GM23338 (cell line): ENCODE results near the gene MPDU1.

Experiments
- EZH2 ChIP-seq: fragments of 200-600 bp; sonication (generic); IDR thresholded peaks from one replicate; pipeline ENCODE4 v1.8.0; 2017; ENCODE audit warnings: antibody characterized with exemption, mild to moderate bottlenecking, low read depth; ENCODE audit not compliant: unreplicated experiment
- EZH2phosphoT487 ChIP-seq: fragments of 200-600 bp; sonication (generic); IDR thresholded peaks from one replicate; pipeline ENCODE4 v1.8.1; 2018; ENCODE audit warnings: antibody characterized with exemption; ENCODE audit not compliant: unreplicated experiment
- JUNB ChIP-seq: IDR thresholded peaks from one replicate; pipeline ENCODE4 v1.6.1; 2016; ENCODE audit warnings: antibody characterized with exemption; ENCODE audit not compliant: unreplicated experiment
- POLR2AphosphoS5 ChIP-seq: IDR thresholded peaks from 2 replicates; pipeline ENCODE4 v1.6.1; 2016; ENCODE audit warnings: antibody characterized with exemption, low read depth
- TF ChIP-seq, protein P1 (sequence below), 2 experiments: fragments of 200-600 bp in 1 of 2; sonication (generic) in 1 of 2; conservative IDR thresholded peaks; 2 replicates each; pipeline versions ENCODE4 v1.5.1 to v1.6.1; 2016 to 2017; ENCODE audit warnings: antibody characterized with exemption in 2 of 2, low read depth in 2 of 2, mild to moderate bottlenecking in 2 of 2, moderate library complexity in 1 of 2
- TF ChIP-seq, protein P2 (sequence below): IDR thresholded peaks from one replicate; pipeline ENCODE4 v1.6.1; 2018; ENCODE audit warnings: antibody characterized with exemption; ENCODE audit not compliant: unreplicated experiment

DNA sequence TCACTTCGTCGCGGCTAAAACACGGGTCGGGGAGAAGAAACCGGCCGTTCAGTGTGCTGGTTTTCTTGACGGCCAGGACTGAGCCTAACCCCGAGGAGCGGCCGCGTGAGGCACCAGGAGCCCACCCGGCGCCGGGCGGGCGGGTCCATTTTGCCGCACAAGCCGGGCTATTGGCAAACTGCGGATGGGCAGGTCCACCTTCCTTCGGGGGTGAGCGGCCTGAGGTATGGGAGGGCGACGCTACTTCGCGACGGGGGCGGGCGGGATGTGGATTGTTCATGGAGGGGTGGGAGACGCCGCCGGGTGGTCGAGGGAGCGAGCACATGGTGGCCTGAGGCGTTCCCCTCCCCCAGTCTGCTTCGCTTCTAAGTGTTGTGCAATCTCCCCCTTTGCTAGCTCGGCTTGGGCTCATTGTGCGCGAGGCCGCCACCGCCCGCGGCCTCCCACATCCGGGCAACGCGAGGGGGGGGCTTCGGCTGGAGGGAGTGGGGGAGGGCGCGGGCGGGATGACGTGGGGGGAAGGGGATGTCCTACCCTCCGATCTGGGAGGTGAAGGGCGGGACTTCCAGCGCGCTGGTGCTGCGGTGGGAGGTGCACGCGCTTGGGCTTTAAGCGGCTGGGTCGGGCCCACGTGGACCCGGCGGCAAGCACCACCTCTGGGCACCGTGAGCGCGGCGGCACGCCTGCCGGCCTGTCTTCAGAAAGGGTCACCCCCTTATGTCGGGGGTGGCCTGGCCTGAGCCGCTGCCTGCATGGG, 10.2 kb upstream of the MPDU1 start:
- TF ChIP-seq POLR2AphosphoS5 (peak; percentile 45), EZH2 (no peak), EZH2phosphoT487 (no peak), JUNB (no peak)
- TF ChIP-seq, protein P1, sequence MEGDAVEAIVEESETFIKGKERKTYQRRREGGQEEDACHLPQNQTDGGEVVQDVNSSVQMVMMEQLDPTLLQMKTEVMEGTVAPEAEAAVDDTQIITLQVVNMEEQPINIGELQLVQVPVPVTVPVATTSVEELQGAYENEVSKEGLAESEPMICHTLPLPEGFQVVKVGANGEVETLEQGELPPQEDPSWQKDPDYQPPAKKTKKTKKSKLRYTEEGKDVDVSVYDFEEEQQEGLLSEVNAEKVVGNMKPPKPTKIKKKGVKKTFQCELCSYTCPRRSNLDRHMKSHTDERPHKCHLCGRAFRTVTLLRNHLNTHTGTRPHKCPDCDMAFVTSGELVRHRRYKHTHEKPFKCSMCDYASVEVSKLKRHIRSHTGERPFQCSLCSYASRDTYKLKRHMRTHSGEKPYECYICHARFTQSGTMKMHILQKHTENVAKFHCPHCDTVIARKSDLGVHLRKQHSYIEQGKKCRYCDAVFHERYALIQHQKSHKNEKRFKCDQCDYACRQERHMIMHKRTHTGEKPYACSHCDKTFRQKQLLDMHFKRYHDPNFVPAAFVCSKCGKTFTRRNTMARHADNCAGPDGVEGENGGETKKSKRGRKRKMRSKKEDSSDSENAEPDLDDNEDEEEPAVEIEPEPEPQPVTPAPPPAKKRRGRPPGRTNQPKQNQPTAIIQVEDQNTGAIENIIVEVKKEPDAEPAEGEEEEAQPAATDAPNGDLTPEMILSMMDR (conservative IDR thresholded peaks at IDR 0.05; ENCODE audit: low read depth in 2 of 2), result no peak
- TF ChIP-seq, protein P2, sequence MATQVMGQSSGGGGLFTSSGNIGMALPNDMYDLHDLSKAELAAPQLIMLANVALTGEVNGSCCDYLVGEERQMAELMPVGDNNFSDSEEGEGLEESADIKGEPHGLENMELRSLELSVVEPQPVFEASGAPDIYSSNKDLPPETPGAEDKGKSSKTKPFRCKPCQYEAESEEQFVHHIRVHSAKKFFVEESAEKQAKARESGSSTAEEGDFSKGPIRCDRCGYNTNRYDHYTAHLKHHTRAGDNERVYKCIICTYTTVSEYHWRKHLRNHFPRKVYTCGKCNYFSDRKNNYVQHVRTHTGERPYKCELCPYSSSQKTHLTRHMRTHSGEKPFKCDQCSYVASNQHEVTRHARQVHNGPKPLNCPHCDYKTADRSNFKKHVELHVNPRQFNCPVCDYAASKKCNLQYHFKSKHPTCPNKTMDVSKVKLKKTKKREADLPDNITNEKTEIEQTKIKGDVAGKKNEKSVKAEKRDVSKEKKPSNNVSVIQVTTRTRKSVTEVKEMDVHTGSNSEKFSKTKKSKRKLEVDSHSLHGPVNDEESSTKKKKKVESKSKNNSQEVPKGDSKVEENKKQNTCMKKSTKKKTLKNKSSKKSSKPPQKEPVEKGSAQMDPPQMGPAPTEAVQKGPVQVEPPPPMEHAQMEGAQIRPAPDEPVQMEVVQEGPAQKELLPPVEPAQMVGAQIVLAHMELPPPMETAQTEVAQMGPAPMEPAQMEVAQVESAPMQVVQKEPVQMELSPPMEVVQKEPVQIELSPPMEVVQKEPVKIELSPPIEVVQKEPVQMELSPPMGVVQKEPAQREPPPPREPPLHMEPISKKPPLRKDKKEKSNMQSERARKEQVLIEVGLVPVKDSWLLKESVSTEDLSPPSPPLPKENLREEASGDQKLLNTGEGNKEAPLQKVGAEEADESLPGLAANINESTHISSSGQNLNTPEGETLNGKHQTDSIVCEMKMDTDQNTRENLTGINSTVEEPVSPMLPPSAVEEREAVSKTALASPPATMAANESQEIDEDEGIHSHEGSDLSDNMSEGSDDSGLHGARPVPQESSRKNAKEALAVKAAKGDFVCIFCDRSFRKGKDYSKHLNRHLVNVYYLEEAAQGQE, result no peak
